Hepatocyte (in vitro differentiated cells): Measurements from ENCODE around the gene VNN1.

Experiments used
- CTCF ChIP-seq: fragments of 200-600 bp; sonication (generic); IDR thresholded peaks from 2 replicates; pipeline ENCODE4 v1.5.1; 2016; ENCODE audit warnings: antibody characterized with exemption, mild to moderate bottlenecking; ENCODE audit not compliant: poor library complexity
- EZH2phosphoT487 ChIP-seq: fragments of 200-600 bp; sonication (generic); IDR thresholded peaks from one replicate; pipeline ENCODE4 v1.6.1; 2018; ENCODE audit warnings: antibody characterized with exemption, mild to moderate bottlenecking, low read depth, moderate library complexity; ENCODE audit not compliant: unreplicated experiment, severe bottlenecking

GRCh38 chr6:132712366-132712765 is 1.5 kb downstream of the VNN1 start:
- TF ChIP-seq CTCF (no peak), EZH2phosphoT487 (no peak)
